ENCODE results near the gene CCDC146. TPM values are rescaled to one million over a fixed set of nuclear protein-coding genes. Genes with fewer than 3 reads are reported as not detected.

Gene CCDC146
- polyA plus RNA-seq, 1 of the 3 experiments (the other 2 are of a cell fraction): 2.7 TPM

DNA sequence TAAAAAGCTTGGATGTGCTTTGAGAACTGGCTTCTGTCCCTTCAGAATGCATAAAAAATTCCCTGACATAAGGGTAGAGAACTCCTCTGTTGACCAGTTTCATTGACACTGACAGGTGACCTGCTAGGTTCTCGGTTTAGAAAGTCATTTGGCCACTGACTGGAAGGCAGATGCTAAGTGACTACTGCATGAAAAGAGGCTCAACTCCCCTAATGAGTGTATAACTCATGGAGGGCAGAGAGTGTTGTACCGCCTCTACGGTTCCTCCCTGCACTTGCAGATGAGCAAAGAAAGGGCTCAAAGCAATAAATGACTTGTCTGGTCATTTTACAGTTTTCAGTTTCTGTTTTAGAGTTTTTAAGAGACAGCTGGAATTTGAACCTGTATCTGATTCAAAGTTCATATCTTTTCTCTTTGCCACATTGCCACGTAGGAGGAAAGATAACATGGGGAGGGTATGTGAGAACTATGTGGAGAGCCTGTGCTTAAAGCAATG, 80.1 kb downstream of the CCDC146 start:
- POLR2A ChIA-PET: no interaction called here
- no peak overlapping the region for H2AFZ ChIP-seq (ENCODE audit: low read depth)

GRCh38 chr7:77205706-77206105, 83.3 kb downstream of the CCDC146 start:
- no peak for DNase-seq
- Histone ChIP-seq H2AFZ (ENCODE audit: low read depth) (no peak overlapping the region), H3K4me2 (no peak overlapping the region), H3K4me3 (ENCODE audit: low read depth in 2 of 2, low read length in 1 of 2) (no peak overlapping the region), H3K79me2 (ENCODE audit: insufficient read depth) (no peaks in the 10 kb centered on the region), H3K9me2 (peaks cover 4% of the 10 kb centered on the region; the same call in 1 of the 2 replicates), H4K20me1 (ENCODE audit: insufficient read depth) (no peaks in the 10 kb centered on the region), H3K27ac (ENCODE audit: low read depth in 2 of 2, low read length in 1 of 2) (no peak overlapping the region), H3K9me3 (no peaks in the 10 kb centered on the region), H3K4me1 (ENCODE audit: control insufficient read depth in 1 of 2, insufficient read depth in 2 of 2, low read depth in 1 of 2, low read length in 1 of 2) (no peaks in the 10 kb centered on the region), H3K27me3 (ENCODE audit: insufficient read depth) (no peaks in the 10 kb centered on the region), H3K9ac (no peak overlapping the region), H3F3A (replicated peaks; ENCODE audit: insufficient read depth) (no peaks in the 10 kb centered on the region), H3K36me3 (replicated peaks in 1 of 2; ENCODE audit: control insufficient read depth in 1 of 2, insufficient read depth in 2 of 2, low read length in 1 of 2) (no peaks in the 10 kb centered on the region)
- ChIA-PET POLR2A (no interaction called here), CTCF (interaction anchor here (1.3 to 1.9 kb wide), 2 partner anchors 11 to 42 kb away, joined by 3 to 6 read pairs; no protein-coding TSS in a partner anchor)
- 85% methylated on average over 3 of the region's 3 CpGs for WGBS (ENCODE audit: low lambda C conversion rate)
- TF ChIP-seq, protein P1, sequence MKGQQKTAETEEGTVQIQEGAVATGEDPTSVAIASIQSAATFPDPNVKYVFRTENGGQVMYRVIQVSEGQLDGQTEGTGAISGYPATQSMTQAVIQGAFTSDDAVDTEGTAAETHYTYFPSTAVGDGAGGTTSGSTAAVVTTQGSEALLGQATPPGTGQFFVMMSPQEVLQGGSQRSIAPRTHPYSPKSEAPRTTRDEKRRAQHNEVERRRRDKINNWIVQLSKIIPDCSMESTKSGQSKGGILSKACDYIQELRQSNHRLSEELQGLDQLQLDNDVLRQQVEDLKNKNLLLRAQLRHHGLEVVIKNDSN (IDR thresholded peaks at IDR 0.05; ENCODE audit: borderline replicate concordance, low read depth): no peak
- TF ChIP-seq, protein P2, sequence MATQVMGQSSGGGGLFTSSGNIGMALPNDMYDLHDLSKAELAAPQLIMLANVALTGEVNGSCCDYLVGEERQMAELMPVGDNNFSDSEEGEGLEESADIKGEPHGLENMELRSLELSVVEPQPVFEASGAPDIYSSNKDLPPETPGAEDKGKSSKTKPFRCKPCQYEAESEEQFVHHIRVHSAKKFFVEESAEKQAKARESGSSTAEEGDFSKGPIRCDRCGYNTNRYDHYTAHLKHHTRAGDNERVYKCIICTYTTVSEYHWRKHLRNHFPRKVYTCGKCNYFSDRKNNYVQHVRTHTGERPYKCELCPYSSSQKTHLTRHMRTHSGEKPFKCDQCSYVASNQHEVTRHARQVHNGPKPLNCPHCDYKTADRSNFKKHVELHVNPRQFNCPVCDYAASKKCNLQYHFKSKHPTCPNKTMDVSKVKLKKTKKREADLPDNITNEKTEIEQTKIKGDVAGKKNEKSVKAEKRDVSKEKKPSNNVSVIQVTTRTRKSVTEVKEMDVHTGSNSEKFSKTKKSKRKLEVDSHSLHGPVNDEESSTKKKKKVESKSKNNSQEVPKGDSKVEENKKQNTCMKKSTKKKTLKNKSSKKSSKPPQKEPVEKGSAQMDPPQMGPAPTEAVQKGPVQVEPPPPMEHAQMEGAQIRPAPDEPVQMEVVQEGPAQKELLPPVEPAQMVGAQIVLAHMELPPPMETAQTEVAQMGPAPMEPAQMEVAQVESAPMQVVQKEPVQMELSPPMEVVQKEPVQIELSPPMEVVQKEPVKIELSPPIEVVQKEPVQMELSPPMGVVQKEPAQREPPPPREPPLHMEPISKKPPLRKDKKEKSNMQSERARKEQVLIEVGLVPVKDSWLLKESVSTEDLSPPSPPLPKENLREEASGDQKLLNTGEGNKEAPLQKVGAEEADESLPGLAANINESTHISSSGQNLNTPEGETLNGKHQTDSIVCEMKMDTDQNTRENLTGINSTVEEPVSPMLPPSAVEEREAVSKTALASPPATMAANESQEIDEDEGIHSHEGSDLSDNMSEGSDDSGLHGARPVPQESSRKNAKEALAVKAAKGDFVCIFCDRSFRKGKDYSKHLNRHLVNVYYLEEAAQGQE (IDR thresholded peaks at IDR 0.05; ENCODE audit: low read depth, low read length): no peak
- TF ChIP-seq POLR2AphosphoS5 (IDR thresholded peaks at IDR 0.05; ENCODE audit: low read depth, low read length) (no peak), CHD2 (IDR thresholded peaks at IDR 0.05; ENCODE audit: low read length, partially characterized antibody) (no peak), GATA2 (CRISPR knock-in tag; IDR thresholded peaks at IDR 0.05) (no peak), MXI1 (IDR thresholded peaks at IDR 0.05; ENCODE audit: low read depth, low read length) (no peak)

More for the DNA sequence above, 80.1 kb downstream of the CCDC146 start:
- Histone ChIP-seq H4K20me1 (ENCODE audit: insufficient read depth) (no peaks in the 10 kb centered on the region), H3K36me3 (replicated peaks in 1 of 2; ENCODE audit: control insufficient read depth in 1 of 2, insufficient read depth in 2 of 2, low read length in 1 of 2) (no peaks in the 10 kb centered on the region), H3K27me3 (ENCODE audit: insufficient read depth) (no peaks in the 10 kb centered on the region), H3K9me2 (peaks cover 4% of the 10 kb centered on the region; the same call in 1 of the 2 replicates), H3K4me3 (ENCODE audit: low read depth in 2 of 2, low read length in 1 of 2) (no peak overlapping the region), H3K9ac (no peak overlapping the region), H3K4me2 (no peak overlapping the region), H3K9me3 (no peaks in the 10 kb centered on the region), H3K27ac (ENCODE audit: low read depth in 2 of 2, low read length in 1 of 2) (no peak overlapping the region), H3K79me2 (ENCODE audit: insufficient read depth) (no peaks in the 10 kb centered on the region), H3K4me1 (ENCODE audit: control insufficient read depth in 1 of 2, insufficient read depth in 2 of 2, low read depth in 1 of 2, low read length in 1 of 2) (no peaks in the 10 kb centered on the region), H3F3A (replicated peaks; ENCODE audit: insufficient read depth) (no peaks in the 10 kb centered on the region)
- TF ChIP-seq FOXJ3 (CRISPR knock-in tag; IDR thresholded peaks at IDR 0.05): no peak
- TF ChIP-seq, protein P3, sequence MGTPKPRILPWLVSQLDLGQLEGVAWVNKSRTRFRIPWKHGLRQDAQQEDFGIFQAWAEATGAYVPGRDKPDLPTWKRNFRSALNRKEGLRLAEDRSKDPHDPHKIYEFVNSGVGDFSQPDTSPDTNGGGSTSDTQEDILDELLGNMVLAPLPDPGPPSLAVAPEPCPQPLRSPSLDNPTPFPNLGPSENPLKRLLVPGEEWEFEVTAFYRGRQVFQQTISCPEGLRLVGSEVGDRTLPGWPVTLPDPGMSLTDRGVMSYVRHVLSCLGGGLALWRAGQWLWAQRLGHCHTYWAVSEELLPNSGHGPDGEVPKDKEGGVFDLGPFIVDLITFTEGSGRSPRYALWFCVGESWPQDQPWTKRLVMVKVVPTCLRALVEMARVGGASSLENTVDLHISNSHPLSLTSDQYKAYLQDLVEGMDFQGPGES (IDR thresholded peaks at IDR 0.05; ENCODE audit: low read depth, low read length): no peak
- no peak for TF ChIP-seq NRF1 (IDR thresholded peaks at IDR 0.05; ENCODE audit: low read depth, low read length)
- TF ChIP-seq, protein P4, sequence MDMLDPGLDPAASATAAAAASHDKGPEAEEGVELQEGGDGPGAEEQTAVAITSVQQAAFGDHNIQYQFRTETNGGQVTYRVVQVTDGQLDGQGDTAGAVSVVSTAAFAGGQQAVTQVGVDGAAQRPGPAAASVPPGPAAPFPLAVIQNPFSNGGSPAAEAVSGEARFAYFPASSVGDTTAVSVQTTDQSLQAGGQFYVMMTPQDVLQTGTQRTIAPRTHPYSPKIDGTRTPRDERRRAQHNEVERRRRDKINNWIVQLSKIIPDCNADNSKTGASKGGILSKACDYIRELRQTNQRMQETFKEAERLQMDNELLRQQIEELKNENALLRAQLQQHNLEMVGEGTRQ (IDR thresholded peaks at IDR 0.05; ENCODE audit: borderline replicate concordance, low read depth, low read length): no peak
- TF ChIP-seq JUND (IDR thresholded peaks at IDR 0.05): no peak
- no peak for TF ChIP-seq CHD2 (IDR thresholded peaks at IDR 0.05; ENCODE audit: low read length, partially characterized antibody)
- TF ChIP-seq TEAD4 (IDR thresholded peaks at IDR 0.05; ENCODE audit: borderline replicate concordance, insufficient read depth): no peak
- TF ChIP-seq TAF1 (IDR thresholded peaks at IDR 0.05; ENCODE audit: borderline replicate concordance, low read depth, low read length): no peak
- no peak for TF ChIP-seq SIN3A (IDR thresholded peaks at IDR 0.05; ENCODE audit: borderline replicate concordance, low read depth, low read length)
- TF ChIP-seq, protein P5, sequence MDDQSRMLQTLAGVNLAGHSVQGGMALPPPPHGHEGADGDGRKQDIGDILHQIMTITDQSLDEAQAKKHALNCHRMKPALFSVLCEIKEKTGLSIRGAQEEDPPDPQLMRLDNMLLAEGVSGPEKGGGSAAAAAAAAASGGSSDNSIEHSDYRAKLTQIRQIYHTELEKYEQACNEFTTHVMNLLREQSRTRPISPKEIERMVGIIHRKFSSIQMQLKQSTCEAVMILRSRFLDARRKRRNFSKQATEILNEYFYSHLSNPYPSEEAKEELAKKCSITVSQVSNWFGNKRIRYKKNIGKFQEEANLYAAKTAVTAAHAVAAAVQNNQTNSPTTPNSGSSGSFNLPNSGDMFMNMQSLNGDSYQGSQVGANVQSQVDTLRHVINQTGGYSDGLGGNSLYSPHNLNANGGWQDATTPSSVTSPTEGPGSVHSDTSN (IDR thresholded peaks at IDR 0.05): no peak
- TF ChIP-seq EZH2phosphoT487 (IDR thresholded peaks at IDR 0.05; ENCODE audit: borderline replicate concordance, low read depth): no peak
- no peak for TF ChIP-seq GABPA (IDR thresholded peaks at IDR 0.05; ENCODE audit: low read depth)
- TF ChIP-seq, protein P1 (IDR thresholded peaks at IDR 0.05; ENCODE audit: borderline replicate concordance, low read depth): no peak
- no peak for TF ChIP-seq EP300 (IDR thresholded peaks at IDR 0.05; ENCODE audit: borderline replicate concordance in 1 of 2, low read depth in 1 of 2, low read length in 1 of 2)
- no peak for TF ChIP-seq RFX5 (IDR thresholded peaks at IDR 0.05; ENCODE audit: low read length)
- TF ChIP-seq RXRA (IDR thresholded peaks at IDR 0.05; ENCODE audit: borderline replicate concordance, low read depth): no peak
- WGBS (ENCODE audit: low lambda C conversion rate): 74% methylated on average over 4 of the region's 4 CpGs
- CTCF ChIA-PET: interaction anchor here (0.9 to 1.4 kb wide), 2 partner anchors 45 to 129 kb away, joined by 3 read pairs; no protein-coding TSS in a partner anchor
- no peak for DNase-seq
